ENCODE data around the gene SLC28A3. TPM values are rescaled to one million over a fixed set of nuclear protein-coding genes. Genes with fewer than 3 reads are reported as not detected.

SLC28A3 gene
- total and polyA plus RNA-seq, 4 experiments from 2014 or later, result not detected

- H3K4me1 ChIP-seq (ENCODE audit: insufficient read depth, low read length), result no peaks in the 10 kb centered on the region
- no peaks in the 10 kb centered on the region for H3K9me3 Mint-ChIP-seq
- no peak overlapping the region for H3K27ac Mint-ChIP-seq
- H3K36me3 ChIP-seq (ENCODE audit: insufficient read depth, low read length), result no peaks in the 10 kb centered on the region
- H3K4me1 Mint-ChIP-seq, result no peaks in the 10 kb centered on the region
- H3K4me3 ChIP-seq (ENCODE audit: low read length in 2 of 2), result no peak overlapping the region
- intact Hi-C loops (cut with micrococcal nuclease), result no loop called here
- H3K27me3 ChIP-seq (ENCODE audit: insufficient read depth, low read length), result no peaks in the 10 kb centered on the region
- H3K4me3 Mint-ChIP-seq, result no peak overlapping the region
- CTCF ChIA-PET (ENCODE audit: partially characterized antibody), result no interaction called here
- peaks cover 0 to 2% of the 10 kb centered on the region in 2 donors for H3K27me3 Mint-ChIP-seq
- H3K9me3 ChIP-seq (ENCODE audit: control insufficient read depth in 1 of 2, low read length in 2 of 2), result no peaks in the 10 kb centered on the region
- H3K27ac ChIP-seq (ENCODE audit: low read depth, low read length), result no peak overlapping the region
- H3K36me3 Mint-ChIP-seq, result no peaks in the 10 kb centered on the region
- POLR2A ChIA-PET (ENCODE audit: partially characterized antibody), result no interaction called here
- no peak for DNase-seq
Measured at GRCh38 chr9:84229191-84229590, 111.4 kb downstream of the SLC28A3 start.

GRCh38 chr9:84228130-84228720, 112.3 kb downstream of the SLC28A3 start:
- Histone ChIP-seq H3K36me3 (ENCODE audit: insufficient read depth, low read length) (no peaks in the 10 kb centered on the region), H3K27me3 (ENCODE audit: insufficient read depth, low read length) (no peaks in the 10 kb centered on the region), H3K9me3 (ENCODE audit: control insufficient read depth in 1 of 2, low read length in 2 of 2) (no peaks in the 10 kb centered on the region), H3K27ac (ENCODE audit: low read depth, low read length) (no peak overlapping the region), H3K4me1 (ENCODE audit: insufficient read depth, low read length) (no peaks in the 10 kb centered on the region), H3K4me3 (ENCODE audit: low read length in 2 of 2) (no peak overlapping the region)
- ChIA-PET POLR2A (ENCODE audit: partially characterized antibody) (no interaction called here), CTCF (ENCODE audit: partially characterized antibody) (no interaction called here)
- Mint-ChIP-seq H3K4me3 (no peak overlapping the region), H3K4me1 (no peaks in the 10 kb centered on the region), H3K36me3 (no peaks in the 10 kb centered on the region), H3K27ac (no peak overlapping the region), H3K9me3 (peaks cover 0 to under 1% (median 0%) of the 10 kb centered on the region in 8 donors), H3K27me3 (peaks cover 0 to 2% of the 10 kb centered on the region in 2 donors)
- intact Hi-C loops (cut with micrococcal nuclease), result no loop called here
- no peak for DNase-seq

GRCh38 chr9:84226126-84226525, 114.4 kb downstream of the SLC28A3 start:
- CTCF ChIA-PET (ENCODE audit: partially characterized antibody), result no interaction called here

More at GRCh38 chr9:84226126-84226525, 114.4 kb downstream of the SLC28A3 start:
- Histone ChIP-seq H3K9me3 (ENCODE audit: control insufficient read depth in 1 of 2, low read length in 2 of 2) (no peaks in the 10 kb centered on the region), H3K27ac (ENCODE audit: low read depth, low read length) (no peak overlapping the region), H3K4me1 (ENCODE audit: insufficient read depth, low read length) (no peaks in the 10 kb centered on the region), H3K36me3 (ENCODE audit: insufficient read depth, low read length) (no peaks in the 10 kb centered on the region), H3K4me3 (ENCODE audit: low read length in 2 of 2) (no peak overlapping the region), H3K27me3 (ENCODE audit: insufficient read depth, low read length) (no peaks in the 10 kb centered on the region)
- Mint-ChIP-seq H3K9me3 (peaks cover 0 to 13% (median 3%) of the 10 kb centered on the region in 8 donors), H3K36me3 (no peaks in the 10 kb centered on the region), H3K4me1 (no peaks in the 10 kb centered on the region), H3K27me3 (peaks cover 2 to 7% of the 10 kb centered on the region in 2 donors), H3K4me3 (no peak overlapping the region), H3K27ac (no peak overlapping the region)
- POLR2A ChIA-PET (ENCODE audit: partially characterized antibody), result no interaction called here
- intact Hi-C loops (cut with micrococcal nuclease), result no loop called here
- DNase-seq, result no peak
